ENCODE results near the gene TLR5.
A peak's percentile ranks its signal among the peaks of the same experiment; 100 is the strongest.

Gene TLR5, protein sequence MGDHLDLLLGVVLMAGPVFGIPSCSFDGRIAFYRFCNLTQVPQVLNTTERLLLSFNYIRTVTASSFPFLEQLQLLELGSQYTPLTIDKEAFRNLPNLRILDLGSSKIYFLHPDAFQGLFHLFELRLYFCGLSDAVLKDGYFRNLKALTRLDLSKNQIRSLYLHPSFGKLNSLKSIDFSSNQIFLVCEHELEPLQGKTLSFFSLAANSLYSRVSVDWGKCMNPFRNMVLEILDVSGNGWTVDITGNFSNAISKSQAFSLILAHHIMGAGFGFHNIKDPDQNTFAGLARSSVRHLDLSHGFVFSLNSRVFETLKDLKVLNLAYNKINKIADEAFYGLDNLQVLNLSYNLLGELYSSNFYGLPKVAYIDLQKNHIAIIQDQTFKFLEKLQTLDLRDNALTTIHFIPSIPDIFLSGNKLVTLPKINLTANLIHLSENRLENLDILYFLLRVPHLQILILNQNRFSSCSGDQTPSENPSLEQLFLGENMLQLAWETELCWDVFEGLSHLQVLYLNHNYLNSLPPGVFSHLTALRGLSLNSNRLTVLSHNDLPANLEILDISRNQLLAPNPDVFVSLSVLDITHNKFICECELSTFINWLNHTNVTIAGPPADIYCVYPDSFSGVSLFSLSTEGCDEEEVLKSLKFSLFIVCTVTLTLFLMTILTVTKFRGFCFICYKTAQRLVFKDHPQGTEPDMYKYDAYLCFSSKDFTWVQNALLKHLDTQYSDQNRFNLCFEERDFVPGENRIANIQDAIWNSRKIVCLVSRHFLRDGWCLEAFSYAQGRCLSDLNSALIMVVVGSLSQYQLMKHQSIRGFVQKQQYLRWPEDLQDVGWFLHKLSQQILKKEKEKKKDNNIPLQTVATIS

DNA sequence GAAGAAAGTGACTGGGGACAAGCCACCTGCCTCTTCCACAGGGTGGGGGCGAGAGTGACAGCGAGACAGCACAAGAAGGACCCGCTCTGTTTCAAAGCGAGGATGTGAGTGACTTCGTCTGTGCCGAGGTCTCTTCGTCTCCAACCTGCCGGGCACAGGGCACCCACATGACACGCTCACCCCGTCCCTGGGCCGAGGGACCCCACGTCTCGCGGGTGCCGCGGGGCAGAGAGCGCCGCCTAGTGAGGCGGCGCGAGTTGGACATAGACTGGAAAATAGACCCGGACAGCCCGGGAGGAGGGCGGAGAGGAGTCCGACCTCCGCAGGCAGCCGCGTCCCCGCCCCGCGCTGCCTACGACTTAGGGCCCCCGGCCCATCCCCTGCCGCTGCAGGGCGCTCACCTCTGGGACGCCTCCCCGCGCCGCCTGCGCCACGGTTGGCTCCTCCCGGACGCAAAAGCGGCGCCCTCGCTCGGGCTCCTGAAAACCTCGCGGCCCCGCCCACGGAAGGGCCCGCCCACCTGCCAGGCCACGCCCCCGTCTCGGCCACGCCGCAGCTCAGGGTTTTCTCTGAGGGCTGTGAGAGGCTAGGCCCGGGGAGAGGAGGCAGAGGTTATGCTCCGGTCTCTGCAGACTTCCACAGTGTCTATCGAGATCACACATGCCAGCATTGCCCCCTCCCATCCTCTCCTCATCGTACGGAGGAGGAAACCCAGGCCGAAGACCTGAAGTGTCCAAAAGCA, at the start of gene TLR5:
TSS of gene TLR5 (minus strand) at position 454 of the 742 bp plus-strand sequence. CDS start 30,217 bp downstream, outside the sequence.
- peak; percentile 83 to 87 for DNase-seq
- TF ChIP-seq POLR2A (IDR thresholded peaks at IDR 0.05; ENCODE audit: low read length) (no peak), GATA1 (IDR thresholded peaks at IDR 0.05; ENCODE audit: low read depth, low read length) (no peak)

DNA sequence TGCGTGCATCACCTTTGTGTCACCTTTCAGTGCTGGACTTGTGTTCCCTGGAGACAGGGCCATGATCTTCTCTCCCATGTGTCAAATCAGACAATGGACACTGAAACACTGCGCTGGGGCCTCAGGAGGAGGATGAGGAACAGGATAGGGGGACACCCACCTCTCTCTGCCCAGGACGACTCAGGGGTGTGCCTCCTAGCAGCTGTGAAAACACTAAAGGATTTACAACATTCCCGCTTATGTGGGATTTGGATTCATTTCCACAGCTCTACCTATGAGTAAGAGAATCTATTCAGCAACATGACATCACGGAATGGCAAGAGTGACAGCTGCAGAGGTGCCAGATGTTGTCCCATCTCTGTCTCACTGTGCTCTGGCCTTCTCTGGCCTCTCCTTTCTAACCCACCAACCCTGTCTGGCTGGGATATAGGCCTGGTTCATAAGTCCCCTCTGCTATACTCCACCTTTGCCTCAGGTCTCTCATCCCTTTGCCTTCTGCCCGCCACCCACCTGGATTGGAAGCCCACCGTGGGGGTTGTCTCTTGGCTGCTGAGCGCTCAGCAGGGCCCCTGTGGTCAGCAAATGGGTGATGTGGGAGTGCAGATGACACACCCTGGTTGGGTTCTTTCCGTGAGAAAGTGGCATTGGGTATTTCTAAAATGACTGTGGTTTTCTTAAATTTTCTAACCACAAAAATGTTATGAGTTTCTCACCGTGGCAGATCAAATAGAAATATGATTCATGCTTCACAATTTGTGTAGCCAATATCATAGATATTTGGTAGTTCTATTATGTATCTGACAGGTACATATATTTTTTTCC, 47.1 kb upstream of the TLR5 start:
- no peak for TF ChIP-seq GATA1 (IDR thresholded peaks at IDR 0.05; ENCODE audit: low read depth, low read length)
- TF ChIP-seq POLR2A (IDR thresholded peaks at IDR 0.05; ENCODE audit: low read length) = no peak
- no peak for DNase-seq

DNA sequence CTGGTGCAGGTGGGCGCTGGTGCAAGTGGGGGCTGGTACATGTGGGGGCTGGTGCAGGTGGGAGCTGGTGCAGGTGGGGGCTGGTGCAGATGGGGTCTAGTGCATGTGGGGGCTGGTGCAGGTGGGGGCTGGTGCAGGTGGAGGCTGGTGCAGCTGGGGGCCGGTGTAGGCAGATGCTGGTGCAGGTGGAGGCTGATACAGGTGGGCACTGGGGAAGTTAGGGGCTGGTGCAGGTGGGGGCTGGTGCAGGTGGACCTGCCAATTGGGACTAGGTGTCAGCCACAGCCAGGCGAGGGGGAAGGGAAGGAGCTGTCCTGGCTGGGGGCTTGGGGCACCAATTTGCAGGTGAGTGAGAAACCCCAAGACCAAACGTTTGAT, 46.5 kb upstream of the TLR5 start:
- no peak for DNase-seq
- TF ChIP-seq GATA1 (IDR thresholded peaks at IDR 0.05; ENCODE audit: low read depth, low read length) = no peak
- TF ChIP-seq POLR2A (IDR thresholded peaks at IDR 0.05; ENCODE audit: low read length) = no peak

- TF ChIP-seq POLR2A (IDR thresholded peaks at IDR 0.05; ENCODE audit: low read length) (no peak), GATA1 (IDR thresholded peaks at IDR 0.05; ENCODE audit: low read depth, low read length) (no peak)
Measured at GRCh38 chr1:223188618-223189356, 45.7 kb upstream of the TLR5 start.

GRCh38 chr1:223186800-223187199, 43.8 kb upstream of the TLR5 start:
- DNase-seq = no peak
- TF ChIP-seq GATA1 (IDR thresholded peaks at IDR 0.05; ENCODE audit: low read depth, low read length) = no peak

More at GRCh38 chr1:223188618-223189356, 45.7 kb upstream of the TLR5 start:
- no peak for DNase-seq

DNA sequence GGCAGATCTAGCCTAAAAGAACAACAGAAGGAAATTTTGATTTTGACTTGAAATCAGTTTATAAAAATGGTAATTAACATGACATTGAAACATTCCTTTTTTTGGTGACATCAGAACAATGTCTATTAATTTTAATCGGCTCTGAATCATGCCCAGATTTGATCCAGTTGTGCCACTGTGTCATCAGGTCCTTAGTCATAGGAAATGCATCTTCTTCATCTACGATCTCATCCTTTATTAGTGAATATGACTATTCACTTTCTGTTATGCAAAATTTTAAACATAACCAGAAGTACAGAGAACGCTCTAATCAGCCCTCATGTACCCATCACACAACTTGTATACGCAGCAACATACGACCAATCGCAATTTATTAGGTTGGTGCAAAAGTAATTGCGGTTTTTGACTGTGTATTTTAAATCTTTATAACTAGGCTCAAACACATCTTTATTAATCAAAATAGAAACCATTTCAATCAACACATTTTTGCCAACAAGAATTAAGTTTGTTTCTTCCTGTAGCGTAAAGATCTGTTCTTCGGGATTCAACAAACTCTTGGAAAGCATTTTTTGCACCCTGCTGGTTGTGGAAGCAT, 40.3 kb upstream of the TLR5 start:
- TF ChIP-seq POLR2A (IDR thresholded peaks at IDR 0.05; ENCODE audit: low read length) = no peak
- TF ChIP-seq GATA1 (IDR thresholded peaks at IDR 0.05; ENCODE audit: low read depth, low read length) = no peak
- no peak for DNase-seq

DNA sequence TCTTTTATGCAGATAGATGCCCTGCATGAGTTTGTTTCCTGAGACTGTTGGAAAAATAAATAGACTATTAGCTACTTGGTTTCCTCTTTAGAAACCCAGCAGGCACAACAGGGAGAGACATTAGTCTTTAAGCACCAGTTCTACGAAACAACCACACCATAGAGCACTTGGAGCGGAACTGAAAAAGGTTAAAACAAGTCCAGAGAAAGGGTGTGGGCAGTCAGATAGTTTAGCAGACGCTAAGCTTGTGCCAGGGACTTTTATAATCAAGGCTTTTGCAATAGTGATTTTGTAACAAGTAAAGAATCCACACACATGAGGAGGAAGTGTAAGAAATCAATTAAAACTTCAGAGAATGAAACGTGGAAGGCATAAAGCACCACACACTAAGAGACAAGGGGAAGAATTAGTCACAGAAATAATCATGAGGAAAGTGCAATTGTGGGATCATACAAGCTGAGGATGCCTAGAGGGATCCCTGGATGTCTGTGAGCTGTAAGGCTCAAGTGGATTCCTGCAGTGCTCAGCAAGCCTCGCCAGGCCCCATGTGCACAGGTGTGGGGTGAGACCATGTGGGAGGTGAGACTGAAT, 37.8 kb upstream of the TLR5 start:
- DNase-seq = no peak
- TF ChIP-seq POLR2A (IDR thresholded peaks at IDR 0.05; ENCODE audit: low read length) (no peak), GATA1 (IDR thresholded peaks at IDR 0.05; ENCODE audit: low read depth, low read length) (no peak)

DNA sequence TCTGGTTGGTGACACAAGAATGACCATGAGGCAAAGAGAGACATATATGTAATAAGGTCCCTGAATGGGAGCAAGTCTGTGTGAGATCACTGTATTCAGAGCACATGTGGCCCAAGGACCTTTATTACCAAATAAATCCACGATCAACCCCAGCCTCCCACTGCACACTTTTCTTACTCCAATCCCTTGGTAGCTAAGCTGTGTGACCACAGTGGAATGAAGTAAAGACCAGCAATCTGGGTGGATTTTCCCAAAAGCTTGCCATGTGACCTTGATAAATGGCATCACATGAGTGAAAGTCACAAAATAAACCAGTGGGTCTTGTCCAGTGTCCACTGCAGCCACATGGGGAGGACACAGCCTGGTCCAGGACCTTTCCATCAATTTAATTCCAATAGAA, 36.7 kb upstream of the TLR5 start:
- no peak for DNase-seq
- TF ChIP-seq POLR2A (IDR thresholded peaks at IDR 0.05; ENCODE audit: low read length) = no peak
- TF ChIP-seq GATA1 (IDR thresholded peaks at IDR 0.05; ENCODE audit: low read depth, low read length) = no peak

DNA sequence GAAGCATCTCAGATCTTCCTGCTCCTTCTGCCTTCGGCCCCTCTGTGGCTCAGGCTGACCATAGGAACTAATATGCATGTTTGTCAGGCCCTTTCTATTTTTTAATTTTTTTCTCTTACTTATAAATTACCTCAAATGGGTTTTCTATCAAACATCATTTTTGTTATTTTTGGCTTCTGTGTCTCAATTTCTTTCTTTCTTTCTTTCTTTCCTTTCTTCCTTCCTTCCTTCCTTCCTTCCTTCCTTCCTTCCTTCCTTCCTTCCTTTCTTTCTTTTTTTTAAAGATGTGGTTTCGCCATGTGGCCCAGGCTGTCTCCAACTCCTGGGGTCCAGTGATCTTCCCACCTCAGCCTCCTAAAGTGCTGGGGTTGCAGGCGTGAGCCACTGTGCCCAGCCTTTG, 36.2 kb upstream of the TLR5 start:
- no peak for DNase-seq
- TF ChIP-seq POLR2A (IDR thresholded peaks at IDR 0.05; ENCODE audit: low read length) (no peak), GATA1 (IDR thresholded peaks at IDR 0.05; ENCODE audit: low read depth, low read length) (no peak)

GRCh38 chr1:223177681-223178080, 34.6 kb upstream of the TLR5 start:
- no peak for TF ChIP-seq GATA1 (IDR thresholded peaks at IDR 0.05; ENCODE audit: low read depth, low read length)
- TF ChIP-seq POLR2A (IDR thresholded peaks at IDR 0.05; ENCODE audit: low read length) = no peak
- no peak for DNase-seq

DNA sequence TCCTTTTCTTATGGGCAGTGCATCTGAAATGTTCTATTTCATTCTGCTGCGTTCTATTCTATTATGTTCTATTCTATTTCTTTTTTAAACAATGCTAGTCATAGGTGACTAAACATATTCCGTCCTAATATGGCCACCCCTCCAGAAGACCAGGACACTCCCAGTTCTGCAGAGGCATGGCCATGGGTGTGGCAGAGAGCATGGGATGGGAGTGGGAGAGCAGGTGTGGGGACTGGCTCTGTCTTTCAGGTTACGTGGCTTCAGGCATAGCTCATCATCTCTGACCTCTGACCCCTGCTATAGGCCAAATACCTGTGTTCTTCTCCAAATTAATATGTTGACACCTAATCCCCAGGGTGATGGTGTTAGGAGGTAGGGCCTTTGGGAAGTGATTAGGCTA, 33.4 kb upstream of the TLR5 start:
- TF ChIP-seq GATA1 (IDR thresholded peaks at IDR 0.05; ENCODE audit: low read depth, low read length) = no peak
- no peak for TF ChIP-seq POLR2A (IDR thresholded peaks at IDR 0.05; ENCODE audit: low read length)

GRCh38 chr1:223175633-223176032, 32.6 kb upstream of the TLR5 start:
- DNase-seq = no peak

More for the DNA sequence above, 33.4 kb upstream of the TLR5 start:
- no peak for DNase-seq

More at GRCh38 chr1:223175633-223176032, 32.6 kb upstream of the TLR5 start:
- no peak for TF ChIP-seq GATA1 (IDR thresholded peaks at IDR 0.05; ENCODE audit: low read depth, low read length)
- TF ChIP-seq POLR2A (IDR thresholded peaks at IDR 0.05; ENCODE audit: low read length) = no peak

All from erythroblast (primary cell).